ENCODE data around the gene CHP2.

DNA sequence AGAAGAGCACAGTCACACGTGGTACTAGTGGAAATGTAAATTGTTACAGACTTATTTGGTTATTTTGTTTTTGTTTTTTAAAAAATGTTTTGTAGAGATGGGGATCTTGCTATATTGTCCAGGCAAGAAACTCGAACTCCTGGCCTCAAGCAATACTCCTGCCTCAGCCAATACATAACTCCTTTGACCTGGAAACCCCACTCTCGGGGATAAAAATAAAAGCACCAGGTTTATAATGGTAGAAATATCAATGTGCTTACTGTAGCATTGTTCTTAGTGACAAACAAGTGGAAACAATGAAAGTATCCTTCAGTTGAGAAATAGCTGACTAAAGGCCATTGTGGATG is 30.1 kb upstream of the CHP2 start:
- TF ChIP-seq, protein P1, sequence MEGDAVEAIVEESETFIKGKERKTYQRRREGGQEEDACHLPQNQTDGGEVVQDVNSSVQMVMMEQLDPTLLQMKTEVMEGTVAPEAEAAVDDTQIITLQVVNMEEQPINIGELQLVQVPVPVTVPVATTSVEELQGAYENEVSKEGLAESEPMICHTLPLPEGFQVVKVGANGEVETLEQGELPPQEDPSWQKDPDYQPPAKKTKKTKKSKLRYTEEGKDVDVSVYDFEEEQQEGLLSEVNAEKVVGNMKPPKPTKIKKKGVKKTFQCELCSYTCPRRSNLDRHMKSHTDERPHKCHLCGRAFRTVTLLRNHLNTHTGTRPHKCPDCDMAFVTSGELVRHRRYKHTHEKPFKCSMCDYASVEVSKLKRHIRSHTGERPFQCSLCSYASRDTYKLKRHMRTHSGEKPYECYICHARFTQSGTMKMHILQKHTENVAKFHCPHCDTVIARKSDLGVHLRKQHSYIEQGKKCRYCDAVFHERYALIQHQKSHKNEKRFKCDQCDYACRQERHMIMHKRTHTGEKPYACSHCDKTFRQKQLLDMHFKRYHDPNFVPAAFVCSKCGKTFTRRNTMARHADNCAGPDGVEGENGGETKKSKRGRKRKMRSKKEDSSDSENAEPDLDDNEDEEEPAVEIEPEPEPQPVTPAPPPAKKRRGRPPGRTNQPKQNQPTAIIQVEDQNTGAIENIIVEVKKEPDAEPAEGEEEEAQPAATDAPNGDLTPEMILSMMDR (IDR thresholded peaks at IDR 0.05), result no peak
- TF ChIP-seq POLR2A (IDR thresholded peaks at IDR 0.05), result no peak

Data from esophagus squamous epithelium (tissue), 4 donors.